ENCODE results near the gene HSFX3. TPM values are rescaled to one million over a fixed set of nuclear protein-coding genes. Genes with fewer than 3 reads are reported as not detected.
"Not testable (repeated sequence)": the region's sequence is repeated elsewhere in the genome, so short reads cannot be mapped to it uniquely, and the experiment has no call there.

HSFX3 gene
- total RNA-seq, 1 donor from 2014 or later: not detected

- not testable (repeated sequence) for H3K4me3 Mint-ChIP-seq (ENCODE audit: unreplicated experiment); H3K27me3 Mint-ChIP-seq (ENCODE audit: unreplicated experiment); H3K9me3 Mint-ChIP-seq (ENCODE audit: unreplicated experiment); H3K36me3 Mint-ChIP-seq (ENCODE audit: low read depth, unreplicated experiment)
- peak; percentile 54 for DNase-seq (ENCODE audit: low spot score)
- peak overlapping the region; percentile 42 for H3K27ac Mint-ChIP-seq (ENCODE audit: unreplicated experiment)
- H3K4me1 Mint-ChIP-seq (ENCODE audit: unreplicated experiment): peaks cover 14% of the 10 kb centered on the region
- TF ChIP-seq, protein P1, sequence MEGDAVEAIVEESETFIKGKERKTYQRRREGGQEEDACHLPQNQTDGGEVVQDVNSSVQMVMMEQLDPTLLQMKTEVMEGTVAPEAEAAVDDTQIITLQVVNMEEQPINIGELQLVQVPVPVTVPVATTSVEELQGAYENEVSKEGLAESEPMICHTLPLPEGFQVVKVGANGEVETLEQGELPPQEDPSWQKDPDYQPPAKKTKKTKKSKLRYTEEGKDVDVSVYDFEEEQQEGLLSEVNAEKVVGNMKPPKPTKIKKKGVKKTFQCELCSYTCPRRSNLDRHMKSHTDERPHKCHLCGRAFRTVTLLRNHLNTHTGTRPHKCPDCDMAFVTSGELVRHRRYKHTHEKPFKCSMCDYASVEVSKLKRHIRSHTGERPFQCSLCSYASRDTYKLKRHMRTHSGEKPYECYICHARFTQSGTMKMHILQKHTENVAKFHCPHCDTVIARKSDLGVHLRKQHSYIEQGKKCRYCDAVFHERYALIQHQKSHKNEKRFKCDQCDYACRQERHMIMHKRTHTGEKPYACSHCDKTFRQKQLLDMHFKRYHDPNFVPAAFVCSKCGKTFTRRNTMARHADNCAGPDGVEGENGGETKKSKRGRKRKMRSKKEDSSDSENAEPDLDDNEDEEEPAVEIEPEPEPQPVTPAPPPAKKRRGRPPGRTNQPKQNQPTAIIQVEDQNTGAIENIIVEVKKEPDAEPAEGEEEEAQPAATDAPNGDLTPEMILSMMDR (IDR thresholded peaks at IDR 0.05; ENCODE audit: unreplicated experiment): peak; percentile 11
These were observed 3.9 kb downstream of the HSFX3 start for GRCh38 chrX:149545545-149546543.

GRCh38 chrX:149541521-149542047 lies 8.1 kb downstream of the HSFX3 start:
- H3K4me3 Mint-ChIP-seq (ENCODE audit: unreplicated experiment): peak overlapping the region; percentile 91
- peaks cover 9% of the 10 kb centered on the region for H3K27me3 Mint-ChIP-seq (ENCODE audit: unreplicated experiment)
- DNase-seq (ENCODE audit: low spot score): no peak
- H3K36me3 Mint-ChIP-seq (ENCODE audit: low read depth, unreplicated experiment): peaks cover 3% of the 10 kb centered on the region
- H3K4me1 Mint-ChIP-seq (ENCODE audit: unreplicated experiment): peaks cover 17% of the 10 kb centered on the region
- no peaks in the 10 kb centered on the region for H3K9me3 Mint-ChIP-seq (ENCODE audit: unreplicated experiment)
- TF ChIP-seq, protein P1 (IDR thresholded peaks at IDR 0.05; ENCODE audit: unreplicated experiment): no peak
- H3K27ac Mint-ChIP-seq (ENCODE audit: unreplicated experiment): peak overlapping the region; percentile 95

DNA sequence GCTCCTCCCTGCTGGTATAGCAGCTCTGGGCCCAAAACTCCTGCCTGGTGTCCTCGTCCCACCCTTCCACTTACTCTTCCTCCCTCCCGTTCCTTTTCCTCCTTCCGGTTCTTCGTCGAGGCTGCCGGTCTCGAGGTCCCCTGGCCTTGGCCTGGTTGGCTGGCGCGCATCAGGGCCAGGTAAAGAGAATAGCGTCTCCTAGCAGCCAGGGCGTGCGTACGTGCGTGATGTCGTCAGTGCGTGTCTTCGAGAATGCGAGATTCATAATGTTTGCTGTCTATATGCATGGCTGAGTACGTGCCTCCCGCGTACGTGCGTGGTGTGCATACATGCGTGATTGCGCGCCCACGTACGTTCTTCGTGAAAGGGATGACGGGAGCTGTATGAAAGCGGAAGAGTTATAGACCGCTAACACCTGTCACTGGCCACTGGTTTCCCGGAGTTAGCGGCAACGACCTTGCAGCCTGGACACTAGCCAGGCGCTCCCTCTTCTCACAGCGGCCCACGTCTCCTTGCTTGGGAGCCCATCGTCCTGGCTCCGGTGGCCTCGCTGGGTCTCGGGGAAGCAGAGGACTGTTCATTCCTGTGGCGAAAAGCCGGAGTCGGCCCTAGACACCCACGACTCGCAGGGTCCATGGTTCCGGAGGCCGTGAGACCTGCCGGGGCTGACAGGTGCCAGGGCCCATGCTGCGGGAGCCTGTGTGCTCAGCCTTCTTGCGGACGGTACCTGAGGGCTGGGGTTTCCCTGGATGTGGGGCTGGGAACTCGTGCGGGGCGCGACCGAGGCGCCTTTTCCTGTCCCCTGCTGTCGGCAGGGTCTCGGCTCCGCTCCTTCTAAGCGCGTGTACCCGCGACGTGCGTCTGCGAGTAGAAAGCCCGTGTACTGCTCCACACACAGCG lies 8.9 kb downstream of the HSFX3 start, which contains the start of gene EOLA1:
Gene EOLA1 (plus strand): TSS at position 392 of the 900 bp plus-strand sequence. CDS start 4,619 bp downstream, outside the sequence.
- peak within 1 kb of the TSS; percentile 95 for H3K27ac Mint-ChIP-seq (ENCODE audit: unreplicated experiment)
- peak; percentile 7 for DNase-seq (ENCODE audit: low spot score)
- H3K4me3 Mint-ChIP-seq (ENCODE audit: unreplicated experiment): peak within 1 kb of the TSS; percentile 91
- peaks cover 13% of the 10 kb centered on the region for H3K27me3 Mint-ChIP-seq (ENCODE audit: unreplicated experiment)
- peaks cover 8% of the 10 kb centered on the region for H3K36me3 Mint-ChIP-seq (ENCODE audit: low read depth, unreplicated experiment)
- peaks cover 24% of the 10 kb centered on the region for H3K4me1 Mint-ChIP-seq (ENCODE audit: unreplicated experiment)
- TF ChIP-seq, protein P1 (IDR thresholded peaks at IDR 0.05; ENCODE audit: unreplicated experiment): no peak
- H3K9me3 Mint-ChIP-seq (ENCODE audit: unreplicated experiment): no peaks in the 10 kb centered on the region

DNA sequence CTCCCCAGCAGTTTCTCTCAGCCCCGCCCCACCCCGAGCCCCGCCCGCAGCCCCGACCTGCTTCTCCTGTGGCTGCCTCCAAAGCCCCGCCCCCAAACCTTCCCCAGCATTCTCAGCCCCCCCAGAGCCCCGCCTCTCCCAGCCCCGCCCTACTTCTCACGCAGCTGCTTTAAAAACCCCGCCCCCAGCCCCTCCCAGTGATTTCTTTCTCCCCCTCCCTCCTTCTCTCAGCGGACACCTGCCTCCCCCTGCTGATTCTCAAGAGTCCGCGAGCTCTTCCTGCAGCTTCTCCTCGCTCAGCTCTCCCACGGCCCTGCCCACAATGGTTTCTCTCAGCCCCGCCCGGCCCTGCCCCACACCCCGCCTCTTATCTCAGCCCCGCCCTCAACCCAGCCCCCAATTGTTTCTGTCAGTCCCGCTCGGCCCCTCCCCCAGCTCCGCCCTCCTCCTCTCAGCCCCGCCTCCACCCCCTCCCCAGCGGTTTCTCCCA lies 9.5 kb downstream of the HSFX3 start:
- H3K4me3 Mint-ChIP-seq (ENCODE audit: unreplicated experiment): no peak overlapping the region
- H3K27me3 Mint-ChIP-seq (ENCODE audit: unreplicated experiment): peaks cover 13% of the 10 kb centered on the region
- H3K4me1 Mint-ChIP-seq (ENCODE audit: unreplicated experiment): peaks cover 24% of the 10 kb centered on the region
- peaks cover 8% of the 10 kb centered on the region for H3K36me3 Mint-ChIP-seq (ENCODE audit: low read depth, unreplicated experiment)
- DNase-seq (ENCODE audit: low spot score): peak; percentile 82
- H3K9me3 Mint-ChIP-seq (ENCODE audit: unreplicated experiment): no peaks in the 10 kb centered on the region
- no peak overlapping the region for H3K27ac Mint-ChIP-seq (ENCODE audit: unreplicated experiment)
- TF ChIP-seq, protein P1 (IDR thresholded peaks at IDR 0.05; ENCODE audit: unreplicated experiment): no peak

All from endothelial cell (in vitro differentiated cells).